HCT116 (cell line): ENCODE measurements around the gene PLA1A. TPM values are rescaled to one million over a fixed set of nuclear protein-coding genes. Genes with fewer than 3 reads are reported as not detected.

Experiments
- ATAC-seq: fragments of 200-7000 bp; cut with Tn5 transposase; 2 replicates; pipeline ENCODE4 v1.9.1; 2020; ENCODE audit warnings: mild to moderate bottlenecking, moderate library complexity
- BruUV-seq: library from RNA; stranded (reverse); fragments of 400-500 nt; replicated peaks from 2 replicates; lab custom pipeline; 2021; lab: Mats Ljungman, UMichigan
- CTCF ChIA-PET: fragments of 300-600 bp; sonication (Branson Sonifier 250); formaldehyde crosslinking; loops from one replicate; lab custom pipeline; 2021; ENCODE audit warnings: antibody characterized with exemption; lab: Charles Lee
- POLR2A ChIA-PET: fragments of 300-600, 350-600 bp; sonication (Branson Sonifier 250); formaldehyde crosslinking; loops from one replicate; lab custom pipeline; 2021; ENCODE audit warnings: antibody characterized with exemption; lab: Charles Lee
- RAD21 ChIA-PET, 2 experiments: fragments of 300-600 bp; sonication (Branson Sonifier 250); formaldehyde crosslinking; loops; one replicate each; lab custom pipeline; 2023; ENCODE audit warnings: low total read pairs in 2 of 2; ENCODE audit not compliant: uncharacterized antibody in 2 of 2, unreplicated experiment in 2 of 2, low non-redundant PET in 1 of 2; lab: Charles Lee
- DNase-seq: peaks from one replicate; pipeline ENCODE4 v3.0.0-alpha.2; 2010; ENCODE audit warnings: low read depth, low spot score
- H2AFZ ChIP-seq: fragments of 200-600 bp; shearing (Covaris generic), sonication (generic); 2 replicates; pipeline ENCODE4 v1.6.1; 2017; ENCODE audit warnings: low read depth, mixed run types, mixed read lengths, antibody characterized with exemption, low read length; ENCODE audit not compliant: poor library complexity, severe bottlenecking
- H3K27ac ChIP-seq: 2 replicates; pipeline ENCODE4 v1.5.1; 2012; ENCODE audit warnings: low read depth, low read length
- H3K27me3 ChIP-seq: fragments of 200-600 bp; sonication (generic); 2 replicates; pipeline ENCODE4 v1.6.1; 2016; ENCODE audit warnings: mixed run types, low read length, mixed read lengths; ENCODE audit not compliant: insufficient read depth
- H3K36me3 ChIP-seq, 2 experiments: fragments of 200-500 bp in 1 of 2; fragments of 200-600 bp in 1 of 2; sonication (Bioruptor generic) in 1 of 2; sonication (generic) in 1 of 2; 2 replicates each; pipeline versions ENCODE4 v1.5.1 to v1.6.1; 2014 to 2016; ENCODE audit warnings: low read length in 2 of 2, inconsistent platforms in 1 of 2, mixed read lengths in 1 of 2, mixed run types in 1 of 2; ENCODE audit not compliant: insufficient read depth in 2 of 2, control insufficient read depth in 1 of 2
- H3K4me1 ChIP-seq, 2 experiments: fragments of 200-600 bp in 1 of 2; sonication (generic) in 1 of 2; 2 replicates each; pipeline versions ENCODE4 v1.5.1 to v1.6.1; 2012 to 2017; ENCODE audit warnings: low read length in 2 of 2, inconsistent platforms in 1 of 2, mild to moderate bottlenecking in 1 of 2, mixed read lengths in 1 of 2, mixed run types in 1 of 2, moderate library complexity in 1 of 2; ENCODE audit not compliant: insufficient read depth in 2 of 2, control insufficient read depth in 1 of 2
- H3K4me2 ChIP-seq: fragments of 200-600 bp; sonication (generic); 2 replicates; pipeline ENCODE4 v1.6.1; 2017; ENCODE audit warnings: mixed run types, low read length, mixed read lengths
- H3K4me3 ChIP-seq, 2 experiments: fragments of 200-600 bp in 1 of 2; sonication (generic) in 1 of 2; replicated peaks in 1 of 2; 2 replicates each; pipeline ENCODE4 v1.5.1; 2011 to 2016; ENCODE audit warnings: low read length in 2 of 2, control low read depth in 1 of 2, low read depth in 1 of 2, mild to moderate bottlenecking in 1 of 2, mixed read lengths in 1 of 2, mixed run types in 1 of 2
- H3K79me2 ChIP-seq: fragments of 200-600 bp; sonication (generic); 2 replicates; pipeline ENCODE4 v1.6.1; 2017; ENCODE audit warnings: mild to moderate bottlenecking, mixed run types, low read length, moderate library complexity, mixed read lengths; ENCODE audit not compliant: insufficient read depth
- H3K9ac ChIP-seq: fragments of 200-600 bp; sonication (generic); 2 replicates; pipeline ENCODE4 v1.6.1; 2016; ENCODE audit warnings: low read length, mixed read lengths
- H3K9me2 ChIP-seq: fragments of 200-600 bp; sonication (generic), shearing (Covaris generic); 2 replicates; pipeline ENCODE4 v1.6.1; 2017; ENCODE audit warnings: mixed run types, mild to moderate bottlenecking, moderate library complexity; ENCODE audit not compliant: insufficient read depth
- H3K9me3 ChIP-seq, 2 experiments: fragments of 200-500 bp in 1 of 2; fragments of 200-600 bp in 1 of 2; sonication (Bioruptor generic) in 1 of 2; sonication (generic) in 1 of 2; 2 replicates each; pipeline ENCODE4 v1.6.1; 2014 to 2017; ENCODE audit warnings: low read length in 2 of 2, mixed read lengths in 2 of 2, inconsistent platforms in 1 of 2, low read depth in 1 of 2, mild to moderate bottlenecking in 1 of 2, mixed run types in 1 of 2, moderate library complexity in 1 of 2; ENCODE audit not compliant: control insufficient read depth in 1 of 2, insufficient read depth in 1 of 2
- H4K20me1 ChIP-seq: fragments of 200-600 bp; sonication (generic), shearing (Covaris generic); 2 replicates; pipeline ENCODE4 v1.6.1; 2017; ENCODE audit warnings: mixed run types, mild to moderate bottlenecking, moderate library complexity; ENCODE audit not compliant: insufficient read depth
- CBX3 ChIP-seq: IDR thresholded peaks from 2 replicates; pipeline ENCODE4 v1.6.1; 2012; ENCODE audit warnings: low read depth
- EGR1 ChIP-seq: IDR thresholded peaks from 2 replicates; pipeline ENCODE4 v1.6.1; 2012; ENCODE audit warnings: low read depth
- ELF1 ChIP-seq: IDR thresholded peaks from 2 replicates; pipeline ENCODE4 v1.6.1; 2012; ENCODE audit warnings: low read depth, borderline replicate concordance
- EZH2 ChIP-seq: fragments of 200-600 bp; sonication (generic); IDR thresholded peaks from 2 replicates; pipeline ENCODE4 v1.6.1; 2017; ENCODE audit warnings: antibody characterized with exemption, mixed run types
- JUND ChIP-seq: IDR thresholded peaks from 2 replicates; pipeline ENCODE4 v1.6.1; 2012
- POLR2A ChIP-seq: IDR thresholded peaks from 2 replicates; pipeline ENCODE4 v1.7.0; 2011; ENCODE audit warnings: borderline replicate concordance; ENCODE audit not compliant: insufficient read depth, insufficient read length; ENCODE audit errors: extremely low read depth
- POLR2AphosphoS5 ChIP-seq: IDR thresholded peaks from 2 replicates; pipeline ENCODE4 v1.6.1; 2011; ENCODE audit warnings: mild to moderate bottlenecking, low read depth, low read length, moderate library complexity
- RAD21 ChIP-seq: IDR thresholded peaks from 2 replicates; pipeline ENCODE4 v1.6.1; 2012; ENCODE audit warnings: low read depth, mild to moderate bottlenecking
- SIN3A ChIP-seq: IDR thresholded peaks from 2 replicates; pipeline ENCODE4 v1.6.1; 2012; ENCODE audit warnings: low read depth
- SP1 ChIP-seq: IDR thresholded peaks from 2 replicates; pipeline ENCODE4 v1.6.1; 2012; ENCODE audit warnings: low read depth
- SRF ChIP-seq: IDR thresholded peaks from 2 replicates; pipeline ENCODE4 v1.6.1; 2012; ENCODE audit warnings: low read depth
- TCF7L2 ChIP-seq: IDR thresholded peaks from 2 replicates; pipeline ENCODE4 v1.7.0; 2011; ENCODE audit warnings: borderline replicate concordance, inconsistent platforms; ENCODE audit not compliant: insufficient read depth, insufficient read length; ENCODE audit errors: extremely low read depth
- ZFX ChIP-seq: fragments of 450-650 bp; IDR thresholded peaks from 2 replicates; pipeline ENCODE4 v1.6.1; 2017
- intact Hi-C: fragments of 100-400 bp; cut with micrococcal nuclease; formaldehyde crosslinking; loops from 2 replicates; pipeline ENCODE4 v1.10.0; 2022
- total RNA-seq: library from RNA; stranded (reverse); gene quantifications from one replicate; pipeline ENCODE4 v1.2.1, GENCODE V29; 2021; ENCODE audit not compliant: unreplicated experiment
- TF ChIP-seq, protein P1 (sequence below): IDR thresholded peaks from 2 replicates; pipeline ENCODE4 v1.6.1; 2012
- TF ChIP-seq, protein P2 (sequence below), 3 experiments: fragments of 200-600 bp in 1 of 3; sonication (generic) in 1 of 3; IDR thresholded peaks in 2 of 3; conservative IDR thresholded peaks in 1 of 3; 2 replicates each; pipeline ENCODE4 v1.5.1; 2012 to 2017; ENCODE audit warnings: low read depth in 2 of 3, low read length in 2 of 3, antibody characterized with exemption in 1 of 3, borderline replicate concordance in 1 of 3, control low read depth in 1 of 3, mild to moderate bottlenecking in 1 of 3, mixed read lengths in 1 of 3, mixed run types in 1 of 3, moderate library complexity in 1 of 3; ENCODE audit not compliant: insufficient read depth in 1 of 3
- TF ChIP-seq, protein P3 (sequence below): IDR thresholded peaks from 2 replicates; pipeline ENCODE4 v1.6.1; 2012; ENCODE audit warnings: low read depth
- TF ChIP-seq, protein P4 (sequence below): IDR thresholded peaks from 2 replicates; pipeline ENCODE4 v1.6.1; 2012
- TF ChIP-seq, protein P5 (sequence below): IDR thresholded peaks from 2 replicates; pipeline ENCODE4 v1.6.1; 2011; ENCODE audit warnings: mild to moderate bottlenecking, low read length, moderate library complexity; ENCODE audit not compliant: insufficient replicate concordance; ENCODE audit errors: extremely low read depth

Gene PLA1A
- total RNA-seq, 1 experiment from 2014 or later: not detected

DNA sequence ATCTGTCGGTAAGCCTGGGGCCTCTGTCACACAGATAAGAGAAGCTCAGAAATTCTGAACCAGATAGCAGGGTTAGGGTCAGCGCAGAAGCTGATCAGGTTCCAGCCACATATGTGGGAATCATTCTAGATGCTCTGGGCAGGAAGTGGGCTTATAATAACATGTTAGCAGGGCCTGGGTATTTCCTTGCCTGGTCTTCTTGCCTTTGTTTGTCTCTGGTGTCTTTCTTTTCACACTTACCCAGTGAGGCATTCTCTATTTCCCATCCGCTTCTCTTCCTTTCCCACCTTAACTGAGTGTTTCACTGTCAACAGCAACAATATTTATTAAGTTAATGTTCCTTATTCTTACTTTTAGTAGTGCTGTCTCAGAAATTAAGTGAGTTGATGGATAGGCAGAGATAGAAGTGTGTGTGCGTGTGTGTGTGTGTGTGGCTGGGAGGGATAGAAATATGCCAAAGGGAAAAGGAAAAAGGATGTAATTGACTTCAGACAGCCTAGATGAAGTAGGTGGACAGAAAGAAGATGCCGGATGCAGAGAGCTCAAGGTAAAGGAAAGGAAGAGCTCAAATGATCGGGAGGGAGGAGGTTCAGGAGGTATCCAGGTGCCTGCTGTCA lies 2.0 kb downstream of the PLA1A start:
- Histone ChIP-seq H3K9me3 (no peaks in the 10 kb centered on the region), H3K27ac (no peak overlapping the region), H3K27me3 (no peaks in the 10 kb centered on the region), H3K4me3 (no peak overlapping the region), H3K4me2 (no peak overlapping the region), H4K20me1 (no peaks in the 10 kb centered on the region), H3K36me3 (no peaks in the 10 kb centered on the region), H3K4me1 (peaks cover 0 to 18% of the 10 kb centered on the region in 2 experiments; a peak in 2 of 4 replicates), H2AFZ (no peak overlapping the region), H3K79me2 (no peaks in the 10 kb centered on the region), H3K9me2 (no peaks in the 10 kb centered on the region), H3K9ac (no peak overlapping the region)
- no TSS peak for BruUV-seq
- TF ChIP-seq CBX3: no peak
- no peak for TF ChIP-seq EGR1
- TF ChIP-seq, protein P1, sequence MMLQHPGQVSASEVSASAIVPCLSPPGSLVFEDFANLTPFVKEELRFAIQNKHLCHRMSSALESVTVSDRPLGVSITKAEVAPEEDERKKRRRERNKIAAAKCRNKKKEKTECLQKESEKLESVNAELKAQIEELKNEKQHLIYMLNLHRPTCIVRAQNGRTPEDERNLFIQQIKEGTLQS: no peak
- TF ChIP-seq, protein P2, sequence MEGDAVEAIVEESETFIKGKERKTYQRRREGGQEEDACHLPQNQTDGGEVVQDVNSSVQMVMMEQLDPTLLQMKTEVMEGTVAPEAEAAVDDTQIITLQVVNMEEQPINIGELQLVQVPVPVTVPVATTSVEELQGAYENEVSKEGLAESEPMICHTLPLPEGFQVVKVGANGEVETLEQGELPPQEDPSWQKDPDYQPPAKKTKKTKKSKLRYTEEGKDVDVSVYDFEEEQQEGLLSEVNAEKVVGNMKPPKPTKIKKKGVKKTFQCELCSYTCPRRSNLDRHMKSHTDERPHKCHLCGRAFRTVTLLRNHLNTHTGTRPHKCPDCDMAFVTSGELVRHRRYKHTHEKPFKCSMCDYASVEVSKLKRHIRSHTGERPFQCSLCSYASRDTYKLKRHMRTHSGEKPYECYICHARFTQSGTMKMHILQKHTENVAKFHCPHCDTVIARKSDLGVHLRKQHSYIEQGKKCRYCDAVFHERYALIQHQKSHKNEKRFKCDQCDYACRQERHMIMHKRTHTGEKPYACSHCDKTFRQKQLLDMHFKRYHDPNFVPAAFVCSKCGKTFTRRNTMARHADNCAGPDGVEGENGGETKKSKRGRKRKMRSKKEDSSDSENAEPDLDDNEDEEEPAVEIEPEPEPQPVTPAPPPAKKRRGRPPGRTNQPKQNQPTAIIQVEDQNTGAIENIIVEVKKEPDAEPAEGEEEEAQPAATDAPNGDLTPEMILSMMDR (IDR thresholded peaks at IDR 0.05 in 2 of 3, conservative IDR thresholded peaks at IDR 0.05 in 1 of 3; ENCODE audit: borderline replicate concordance in 1 of 3, insufficient read depth in 1 of 3, low read depth in 2 of 3, low read length in 2 of 3): no peak
- TF ChIP-seq RAD21: no peak
- TF ChIP-seq, protein P3, sequence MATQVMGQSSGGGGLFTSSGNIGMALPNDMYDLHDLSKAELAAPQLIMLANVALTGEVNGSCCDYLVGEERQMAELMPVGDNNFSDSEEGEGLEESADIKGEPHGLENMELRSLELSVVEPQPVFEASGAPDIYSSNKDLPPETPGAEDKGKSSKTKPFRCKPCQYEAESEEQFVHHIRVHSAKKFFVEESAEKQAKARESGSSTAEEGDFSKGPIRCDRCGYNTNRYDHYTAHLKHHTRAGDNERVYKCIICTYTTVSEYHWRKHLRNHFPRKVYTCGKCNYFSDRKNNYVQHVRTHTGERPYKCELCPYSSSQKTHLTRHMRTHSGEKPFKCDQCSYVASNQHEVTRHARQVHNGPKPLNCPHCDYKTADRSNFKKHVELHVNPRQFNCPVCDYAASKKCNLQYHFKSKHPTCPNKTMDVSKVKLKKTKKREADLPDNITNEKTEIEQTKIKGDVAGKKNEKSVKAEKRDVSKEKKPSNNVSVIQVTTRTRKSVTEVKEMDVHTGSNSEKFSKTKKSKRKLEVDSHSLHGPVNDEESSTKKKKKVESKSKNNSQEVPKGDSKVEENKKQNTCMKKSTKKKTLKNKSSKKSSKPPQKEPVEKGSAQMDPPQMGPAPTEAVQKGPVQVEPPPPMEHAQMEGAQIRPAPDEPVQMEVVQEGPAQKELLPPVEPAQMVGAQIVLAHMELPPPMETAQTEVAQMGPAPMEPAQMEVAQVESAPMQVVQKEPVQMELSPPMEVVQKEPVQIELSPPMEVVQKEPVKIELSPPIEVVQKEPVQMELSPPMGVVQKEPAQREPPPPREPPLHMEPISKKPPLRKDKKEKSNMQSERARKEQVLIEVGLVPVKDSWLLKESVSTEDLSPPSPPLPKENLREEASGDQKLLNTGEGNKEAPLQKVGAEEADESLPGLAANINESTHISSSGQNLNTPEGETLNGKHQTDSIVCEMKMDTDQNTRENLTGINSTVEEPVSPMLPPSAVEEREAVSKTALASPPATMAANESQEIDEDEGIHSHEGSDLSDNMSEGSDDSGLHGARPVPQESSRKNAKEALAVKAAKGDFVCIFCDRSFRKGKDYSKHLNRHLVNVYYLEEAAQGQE: no peak
- no peak for TF ChIP-seq ZFX
- TF ChIP-seq TCF7L2: no peak
- no peak for TF ChIP-seq SIN3A
- no peak for TF ChIP-seq POLR2A
- no peak for TF ChIP-seq POLR2AphosphoS5
- TF ChIP-seq SRF: no peak
- TF ChIP-seq SP1: no peak
- TF ChIP-seq, protein P4, sequence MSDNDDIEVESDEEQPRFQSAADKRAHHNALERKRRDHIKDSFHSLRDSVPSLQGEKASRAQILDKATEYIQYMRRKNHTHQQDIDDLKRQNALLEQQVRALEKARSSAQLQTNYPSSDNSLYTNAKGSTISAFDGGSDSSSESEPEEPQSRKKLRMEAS: no peak
- no peak for TF ChIP-seq JUND
- TF ChIP-seq ELF1: no peak
- TF ChIP-seq, protein P5, sequence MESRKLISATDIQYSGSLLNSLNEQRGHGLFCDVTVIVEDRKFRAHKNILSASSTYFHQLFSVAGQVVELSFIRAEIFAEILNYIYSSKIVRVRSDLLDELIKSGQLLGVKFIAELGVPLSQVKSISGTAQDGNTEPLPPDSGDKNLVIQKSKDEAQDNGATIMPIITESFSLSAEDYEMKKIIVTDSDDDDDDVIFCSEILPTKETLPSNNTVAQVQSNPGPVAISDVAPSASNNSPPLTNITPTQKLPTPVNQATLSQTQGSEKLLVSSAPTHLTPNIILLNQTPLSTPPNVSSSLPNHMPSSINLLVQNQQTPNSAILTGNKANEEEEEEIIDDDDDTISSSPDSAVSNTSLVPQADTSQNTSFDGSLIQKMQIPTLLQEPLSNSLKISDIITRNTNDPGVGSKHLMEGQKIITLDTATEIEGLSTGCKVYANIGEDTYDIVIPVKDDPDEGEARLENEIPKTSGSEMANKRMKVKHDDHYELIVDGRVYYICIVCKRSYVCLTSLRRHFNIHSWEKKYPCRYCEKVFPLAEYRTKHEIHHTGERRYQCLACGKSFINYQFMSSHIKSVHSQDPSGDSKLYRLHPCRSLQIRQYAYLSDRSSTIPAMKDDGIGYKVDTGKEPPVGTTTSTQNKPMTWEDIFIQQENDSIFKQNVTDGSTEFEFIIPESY: no peak
- TF ChIP-seq EZH2: no peak
- DNase-seq (no peak), ATAC-seq (no peak)
- ChIA-PET RAD21 (no interaction called here), POLR2A (interaction anchor here (1.2 to 1.3 kb wide), 2 partner anchors 12 to 37 kb away, joined by 4 read pairs; no protein-coding TSS in a partner anchor), CTCF (interaction anchor here (0.5 kb wide), 1 partner anchor 30 kb away, joined by 6 read pairs; no protein-coding TSS in a partner anchor)
- intact Hi-C loops: loop anchor here (1.0 kb wide), 1 partner anchor 82 kb away; no protein-coding TSS in a partner anchor
